ENCODE results near the gene HERPUD2.
"Not testable (repeated sequence)": the region's sequence is repeated elsewhere in the genome, so short reads cannot be mapped to it uniquely, and the experiment has no call there.

The HERPUD2 gene

DNA sequence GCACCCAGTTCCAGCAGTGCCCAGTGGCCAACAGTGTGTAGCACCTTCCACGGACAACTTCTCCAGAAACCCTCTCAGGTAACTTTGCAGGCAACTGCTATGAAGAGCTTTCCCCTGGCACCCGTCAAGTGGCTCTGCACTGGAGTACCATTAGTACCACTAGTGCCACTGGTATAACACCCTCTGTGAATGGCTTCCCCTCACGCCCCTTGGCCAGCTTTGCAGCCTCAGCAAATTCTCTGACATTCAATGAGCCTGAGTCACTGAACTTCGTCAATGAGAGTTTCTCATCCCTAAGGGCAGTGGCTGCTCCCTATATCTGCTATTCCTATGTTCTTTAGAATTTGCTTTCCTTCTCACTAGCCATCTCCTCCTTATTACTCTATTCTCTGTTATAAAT, 7.6 kb upstream of the HERPUD2 start:
- no peak for DNase-seq
- Histone ChIP-seq H3K27me3 (replicated peaks in 2 of 5; ENCODE audit: control insufficient read depth in 4 of 5, insufficient read depth in 5 of 5, low read length in 4 of 5) (no peaks in the 10 kb centered on the region), H3K4me3 (ENCODE audit: control insufficient read depth in 1 of 7, extremely low read depth in 1 of 7, insufficient read depth in 4 of 7, low read depth in 2 of 7, low read length in 6 of 7) (no peak overlapping the region), H3K4me1 (ENCODE audit: control extremely low read depth in 1 of 4, control insufficient read depth in 4 of 4, insufficient read depth in 4 of 4, low read length in 3 of 4) (no peaks in the 10 kb centered on the region), H3K36me3 (ENCODE audit: control insufficient read depth in 4 of 4, insufficient read depth in 4 of 4, low read length in 3 of 4) (no peaks in the 10 kb centered on the region), H3K9me3 (ENCODE audit: control extremely low read depth in 1 of 5, control insufficient read depth in 4 of 5, insufficient read depth in 2 of 5, low read depth in 1 of 5, low read length in 4 of 5) (no peaks in the 10 kb centered on the region), H3K27ac (ENCODE audit: insufficient read depth in 1 of 2, low read depth in 1 of 2, low read length in 2 of 2, poor library complexity in 1 of 2, severe bottlenecking in 2 of 2) (no peak overlapping the region)
- POLR2A ChIA-PET = interaction anchor here (0.8 kb wide), 1 partner anchor 9 kb away, joined by 7 read pairs; no protein-coding TSS in a partner anchor
- WGBS (ENCODE audit: insufficient coverage) = 97% methylated on average over 4 of the region's 4 CpGs
- CTCF ChIA-PET = interaction anchor here (1.6 kb wide), 2 partner anchors 31 to 98 kb away, joined by 4 to 5 read pairs; partner anchors contain the start of gene SEPTIN7

DNA sequence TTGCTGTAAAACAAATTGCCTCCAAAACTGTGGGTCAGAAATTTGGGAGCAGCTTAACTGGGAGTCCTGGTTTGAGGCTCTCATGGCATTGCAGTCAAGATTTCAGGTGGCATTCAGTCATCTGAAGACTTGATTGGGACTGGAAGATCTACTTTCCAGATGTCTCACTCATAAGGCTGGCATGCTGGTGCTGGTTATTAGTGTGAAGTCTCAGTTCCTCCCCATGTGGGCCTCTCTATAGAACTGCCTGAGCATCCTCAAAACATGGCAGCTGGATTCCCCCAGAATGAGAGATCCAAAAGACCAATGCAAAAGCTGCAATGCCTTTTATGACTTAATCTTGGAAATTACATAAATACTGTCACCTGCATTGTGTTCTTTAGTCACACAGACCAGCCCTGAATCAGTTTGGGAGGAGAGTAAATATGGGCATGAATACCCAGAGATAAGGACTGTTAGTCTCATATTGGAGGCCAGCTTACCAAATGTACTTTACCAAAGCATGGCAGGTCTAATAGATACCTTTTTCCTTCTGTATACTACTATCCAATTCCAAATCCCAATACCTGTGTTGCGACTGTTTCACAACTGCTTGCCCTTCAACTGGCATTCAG, 6.5 kb upstream of the HERPUD2 start:
- no peak for DNase-seq
- peaks cover 0 to 4% (median under 1%) of the 10 kb centered on the region in 4 experiments for H3K4me1 ChIP-seq (ENCODE audit: control extremely low read depth in 1 of 4, control insufficient read depth in 4 of 4, insufficient read depth in 4 of 4, low read length in 3 of 4)
- no peaks in the 10 kb centered on the region for H3K9me3 ChIP-seq (ENCODE audit: control extremely low read depth in 1 of 5, control insufficient read depth in 4 of 5, insufficient read depth in 2 of 5, low read depth in 1 of 5, low read length in 4 of 5)
- WGBS (ENCODE audit: insufficient coverage) = 100% methylated on average over 1 of the region's 1 CpG
- no peak overlapping the region for H3K27ac ChIP-seq (ENCODE audit: insufficient read depth in 1 of 2, low read depth in 1 of 2, low read length in 2 of 2, poor library complexity in 1 of 2, severe bottlenecking in 2 of 2)
- no peak overlapping the region for H3K4me3 ChIP-seq (ENCODE audit: control insufficient read depth in 1 of 7, extremely low read depth in 1 of 7, insufficient read depth in 4 of 7, low read depth in 2 of 7, low read length in 6 of 7)
- POLR2A ChIA-PET = no interaction called here
- peaks cover 0 to 3% (median under 1%) of the 10 kb centered on the region in 4 experiments for H3K36me3 ChIP-seq (ENCODE audit: control insufficient read depth in 4 of 4, insufficient read depth in 4 of 4, low read length in 3 of 4)
- CTCF ChIA-PET = interaction anchor here (1.6 to 3.0 kb wide), 2 partner anchors 9 to 30 kb away, joined by 5 to 11 read pairs; no protein-coding TSS in a partner anchor
- H3K27me3 ChIP-seq (replicated peaks in 2 of 5; ENCODE audit: control insufficient read depth in 4 of 5, insufficient read depth in 5 of 5, low read length in 4 of 5) = no peaks in the 10 kb centered on the region

DNA sequence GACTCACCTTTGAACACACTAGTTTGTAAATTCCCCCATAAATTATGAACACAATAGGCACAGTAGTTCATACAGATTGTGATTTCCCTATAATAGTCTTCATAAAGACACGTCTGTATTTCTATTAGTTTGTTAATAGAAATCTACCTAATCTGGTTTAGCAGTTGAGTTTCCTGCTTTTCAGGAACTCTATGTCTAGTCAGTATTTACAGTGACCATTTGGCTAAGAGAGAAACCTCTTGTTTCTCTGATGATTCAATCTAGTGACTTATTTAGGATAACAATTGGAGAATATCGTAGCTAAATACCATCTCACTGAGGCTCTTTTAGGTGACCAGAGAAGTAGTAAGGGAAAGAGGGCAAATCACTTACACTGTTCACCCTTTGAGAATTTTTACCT, 5.9 kb upstream of the HERPUD2 start:
- no peaks in the 10 kb centered on the region for H3K27me3 ChIP-seq (replicated peaks in 2 of 5; ENCODE audit: control insufficient read depth in 4 of 5, insufficient read depth in 5 of 5, low read length in 4 of 5)
- no peak for DNase-seq
- POLR2A ChIA-PET = no interaction called here
- peaks cover 0 to 3% (median under 1%) of the 10 kb centered on the region in 4 experiments for H3K36me3 ChIP-seq (ENCODE audit: control insufficient read depth in 4 of 4, insufficient read depth in 4 of 4, low read length in 3 of 4)
- peaks cover 2 to 9% (median 5%) of the 10 kb centered on the region in 4 experiments for H3K4me1 ChIP-seq (ENCODE audit: control extremely low read depth in 1 of 4, control insufficient read depth in 4 of 4, insufficient read depth in 4 of 4, low read length in 3 of 4)
- no peak overlapping the region for H3K27ac ChIP-seq (ENCODE audit: insufficient read depth in 1 of 2, low read depth in 1 of 2, low read length in 2 of 2, poor library complexity in 1 of 2, severe bottlenecking in 2 of 2)
- H3K4me3 ChIP-seq (ENCODE audit: control insufficient read depth in 1 of 7, extremely low read depth in 1 of 7, insufficient read depth in 4 of 7, low read depth in 2 of 7, low read length in 6 of 7) = no peak overlapping the region
- CTCF ChIA-PET = interaction anchor here (3.0 kb wide), 1 partner anchor 9 kb away, joined by 11 read pairs; no protein-coding TSS in a partner anchor
- H3K9me3 ChIP-seq (ENCODE audit: control extremely low read depth in 1 of 5, control insufficient read depth in 4 of 5, insufficient read depth in 2 of 5, low read depth in 1 of 5, low read length in 4 of 5) = no peaks in the 10 kb centered on the region
- 100% methylated on average over 1 of the region's 2 CpGs for WGBS (ENCODE audit: insufficient coverage)

DNA sequence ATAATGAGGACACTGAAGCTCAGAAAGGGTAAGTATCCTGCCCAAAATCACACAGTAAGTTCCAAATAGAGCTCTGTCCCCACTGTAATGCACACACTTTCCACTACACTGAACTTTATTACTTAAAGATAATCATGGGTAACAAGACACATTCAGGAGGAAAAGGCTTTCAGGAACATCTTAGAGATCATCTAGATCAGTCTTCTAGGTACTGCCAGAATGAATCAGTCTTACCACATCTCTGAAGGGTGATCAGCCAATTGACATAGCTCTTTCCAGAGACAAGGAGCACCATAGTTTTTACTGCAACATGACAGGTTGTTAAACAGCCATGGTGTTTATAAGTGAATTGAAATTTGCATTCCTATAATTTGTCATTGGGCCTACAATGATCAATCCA, 5.4 kb upstream of the HERPUD2 start:
- Histone ChIP-seq H3K36me3 (ENCODE audit: control insufficient read depth in 4 of 4, insufficient read depth in 4 of 4, low read length in 3 of 4) (peaks cover 0 to 3% (median under 1%) of the 10 kb centered on the region in 4 experiments), H3K27ac (ENCODE audit: insufficient read depth in 1 of 2, low read depth in 1 of 2, low read length in 2 of 2, poor library complexity in 1 of 2, severe bottlenecking in 2 of 2) (no peak overlapping the region), H3K27me3 (replicated peaks in 2 of 5; ENCODE audit: control insufficient read depth in 4 of 5, insufficient read depth in 5 of 5, low read length in 4 of 5) (no peaks in the 10 kb centered on the region), H3K4me1 (ENCODE audit: control extremely low read depth in 1 of 4, control insufficient read depth in 4 of 4, insufficient read depth in 4 of 4, low read length in 3 of 4) (peaks cover 6 to 13% (median 10%) of the 10 kb centered on the region in 4 experiments), H3K9me3 (ENCODE audit: control extremely low read depth in 1 of 5, control insufficient read depth in 4 of 5, insufficient read depth in 2 of 5, low read depth in 1 of 5, low read length in 4 of 5) (no peaks in the 10 kb centered on the region), H3K4me3 (ENCODE audit: control insufficient read depth in 1 of 7, extremely low read depth in 1 of 7, insufficient read depth in 4 of 7, low read depth in 2 of 7, low read length in 6 of 7) (no peak overlapping the region)
- DNase-seq = no peak
- CTCF ChIA-PET = interaction anchor here (0.6 to 3.0 kb wide), 4 partner anchors 10 to 285 kb away, joined by 3 to 11 read pairs (median 4); no protein-coding TSS in a partner anchor
- POLR2A ChIA-PET = no interaction called here

DNA sequence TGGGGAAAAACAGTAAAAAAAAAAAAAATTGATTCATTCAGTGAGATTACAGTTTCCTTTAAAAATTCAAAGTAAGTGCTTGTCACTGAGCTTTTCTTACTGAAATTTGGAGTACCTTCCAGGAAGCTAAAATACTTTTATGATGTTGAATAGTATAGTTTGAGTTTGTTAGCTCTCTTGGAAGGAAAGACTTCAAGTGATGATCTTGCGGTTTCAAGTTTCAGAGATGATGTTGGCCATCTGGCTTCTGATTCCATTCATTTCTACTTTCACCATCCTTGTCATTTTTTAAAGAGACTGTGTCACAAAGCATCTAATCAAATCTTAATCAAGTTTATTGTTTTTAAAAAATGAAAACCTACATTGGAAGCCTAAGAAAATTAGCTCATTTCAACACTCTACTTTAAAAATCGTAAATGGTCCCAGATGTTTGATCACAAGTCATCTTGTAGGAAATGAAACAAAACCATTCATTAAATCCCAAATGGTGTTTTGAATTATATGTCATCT, 4.9 kb upstream of the HERPUD2 start:
- no peak for DNase-seq
- Histone ChIP-seq H3K9me3 (ENCODE audit: control extremely low read depth in 1 of 5, control insufficient read depth in 4 of 5, insufficient read depth in 2 of 5, low read depth in 1 of 5, low read length in 4 of 5) (no peaks in the 10 kb centered on the region), H3K27me3 (replicated peaks in 2 of 5; ENCODE audit: control insufficient read depth in 4 of 5, insufficient read depth in 5 of 5, low read length in 4 of 5) (no peaks in the 10 kb centered on the region), H3K36me3 (ENCODE audit: control insufficient read depth in 4 of 4, insufficient read depth in 4 of 4, low read length in 3 of 4) (peaks cover 0 to 3% (median under 1%) of the 10 kb centered on the region in 4 experiments), H3K4me3 (ENCODE audit: control insufficient read depth in 1 of 7, extremely low read depth in 1 of 7, insufficient read depth in 4 of 7, low read depth in 2 of 7, low read length in 6 of 7) (no peak overlapping the region), H3K27ac (ENCODE audit: insufficient read depth in 1 of 2, low read depth in 1 of 2, low read length in 2 of 2, poor library complexity in 1 of 2, severe bottlenecking in 2 of 2) (no peak overlapping the region), H3K4me1 (ENCODE audit: control extremely low read depth in 1 of 4, control insufficient read depth in 4 of 4, insufficient read depth in 4 of 4, low read length in 3 of 4) (peaks cover 6 to 17% (median 12%) of the 10 kb centered on the region in 4 experiments)
- WGBS (ENCODE audit: insufficient coverage) = no CpG with 5 or more reads among the region's 2 CpGs
- ChIA-PET CTCF (interaction anchor here (0.6 to 3.0 kb wide), 4 partner anchors 10 to 286 kb away, joined by 3 to 11 read pairs (median 4); no protein-coding TSS in a partner anchor), POLR2A (no interaction called here)

DNA sequence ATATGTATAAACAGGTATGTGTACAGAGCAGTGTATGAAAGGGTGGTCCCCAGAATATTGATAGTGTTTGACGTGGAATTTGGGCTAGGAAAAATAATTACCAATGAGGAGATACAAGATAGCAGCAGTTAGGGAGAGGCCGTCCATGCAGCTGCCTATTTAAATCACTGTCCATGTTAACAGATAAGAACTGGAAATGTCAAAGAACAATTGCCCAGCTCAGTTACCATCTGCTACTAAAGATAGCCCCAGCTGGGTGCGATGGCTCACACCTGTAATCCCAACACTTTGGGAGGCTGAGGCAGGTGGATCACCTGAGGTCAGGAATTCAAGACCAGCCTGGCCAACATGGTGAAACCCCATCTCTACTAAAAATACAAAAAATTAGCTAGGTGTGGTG, 3.4 kb upstream of the HERPUD2 start:
- H3K4me3 ChIP-seq (ENCODE audit: control insufficient read depth in 1 of 7, extremely low read depth in 1 of 7, insufficient read depth in 4 of 7, low read depth in 2 of 7, low read length in 6 of 7); DNase-seq; H3K36me3 ChIP-seq (ENCODE audit: control insufficient read depth in 4 of 4, insufficient read depth in 4 of 4, low read length in 3 of 4); H3K9me3 ChIP-seq (ENCODE audit: control extremely low read depth in 1 of 5, control insufficient read depth in 4 of 5, insufficient read depth in 2 of 5, low read depth in 1 of 5, low read length in 4 of 5); POLR2A ChIA-PET; H3K27ac ChIP-seq (ENCODE audit: insufficient read depth in 1 of 2, low read depth in 1 of 2, low read length in 2 of 2, poor library complexity in 1 of 2, severe bottlenecking in 2 of 2); H3K27me3 ChIP-seq (replicated peaks in 2 of 5; ENCODE audit: control insufficient read depth in 4 of 5, insufficient read depth in 5 of 5, low read length in 4 of 5): not testable (repeated sequence)
- CTCF ChIA-PET = interaction anchor here (3.0 to 3.6 kb wide), 2 partner anchors 9 to 12 kb away, joined by 9 to 15 read pairs; no protein-coding TSS in a partner anchor
- peaks cover 10 to 26% (median 21%) of the 10 kb centered on the region in 4 experiments for H3K4me1 ChIP-seq (ENCODE audit: control extremely low read depth in 1 of 4, control insufficient read depth in 4 of 4, insufficient read depth in 4 of 4, low read length in 3 of 4)
- 80% methylated on average over 1 of the region's 3 CpGs for WGBS (ENCODE audit: insufficient coverage)

Data from common myeloid progenitor, CD34-positive (primary cell).